HG02759 (cell line): ENCODE results near the gene INSM2.

Source experiments
- ATAC-seq: cut with Tn5 transposase; IDR thresholded peaks from one replicate; pipeline ENCODE4 v1.9.1; 2021; ENCODE audit warnings: mild to moderate bottlenecking, moderate library complexity; ENCODE audit not compliant: unreplicated experiment

The INSM2 gene, protein sequence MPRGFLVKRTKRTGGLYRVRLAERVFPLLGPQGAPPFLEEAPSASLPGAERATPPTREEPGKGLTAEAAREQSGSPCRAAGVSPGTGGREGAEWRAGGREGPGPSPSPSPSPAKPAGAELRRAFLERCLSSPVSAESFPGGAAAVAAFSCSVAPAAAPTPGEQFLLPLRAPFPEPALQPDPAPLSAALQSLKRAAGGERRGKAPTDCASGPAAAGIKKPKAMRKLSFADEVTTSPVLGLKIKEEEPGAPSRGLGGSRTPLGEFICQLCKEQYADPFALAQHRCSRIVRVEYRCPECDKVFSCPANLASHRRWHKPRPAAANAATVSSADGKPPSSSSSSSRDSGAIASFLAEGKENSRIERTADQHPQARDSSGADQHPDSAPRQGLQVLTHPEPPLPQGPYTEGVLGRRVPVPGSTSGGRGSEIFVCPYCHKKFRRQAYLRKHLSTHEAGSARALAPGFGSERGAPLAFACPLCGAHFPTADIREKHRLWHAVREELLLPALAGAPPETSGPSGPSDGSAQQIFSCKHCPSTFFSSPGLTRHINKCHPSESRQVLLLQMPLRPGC

DNA sequence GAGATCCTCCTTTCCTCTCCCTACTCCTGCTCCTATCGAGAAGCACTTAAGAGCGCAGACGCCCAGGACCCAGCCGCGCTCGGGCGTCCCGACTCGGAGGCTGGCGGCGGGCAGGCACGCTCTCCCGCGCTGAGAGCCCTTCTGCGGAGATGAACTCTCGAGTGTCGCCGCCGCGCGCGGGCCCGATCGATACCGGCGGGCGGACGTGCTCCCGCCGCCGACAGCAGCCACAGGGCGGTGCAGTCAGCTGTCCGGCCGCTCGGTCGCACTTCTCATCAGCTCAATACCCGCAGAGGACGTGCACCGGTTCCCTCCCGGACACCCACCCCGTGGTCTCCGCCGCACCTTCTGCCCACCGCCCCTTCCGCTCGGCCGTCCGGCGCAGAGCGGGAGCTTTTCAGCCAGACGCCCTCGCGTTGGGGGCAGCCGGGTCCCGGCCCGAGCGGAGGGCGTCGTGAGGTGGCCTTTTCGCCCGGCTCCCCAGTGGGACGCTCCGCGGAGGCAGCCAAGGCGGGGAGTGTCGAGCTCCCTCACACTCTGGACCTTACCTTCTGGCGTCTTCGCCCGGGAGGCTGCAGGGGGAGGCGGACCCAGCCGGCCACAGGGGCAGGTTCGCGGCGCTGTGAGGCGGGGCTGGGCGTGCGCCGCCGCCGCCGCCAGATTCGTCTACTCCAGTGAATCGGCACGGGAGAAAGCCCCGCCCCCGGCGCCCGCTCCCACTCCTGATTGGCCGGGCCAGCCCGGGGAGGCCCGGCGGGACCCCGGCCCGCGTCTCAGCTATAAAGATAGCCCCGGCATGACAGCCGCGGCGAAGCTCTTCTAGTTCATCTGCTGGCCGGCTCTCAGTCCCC lies at the start of gene INSM2:
Gene INSM2, plus strand, starts transcription at position 808 of the 851 bp plus-strand sequence. CDS start 89 bp downstream, outside the sequence.
- peak; percentile 85 for ATAC-seq

GRCh38 chr14:35492569-35493014 lies 41.4 kb upstream of the INSM2 start:
- ATAC-seq, result no peak

- no peak for ATAC-seq
Measured at GRCh38 chr14:35495278-35495677, 38.7 kb upstream of the INSM2 start.

GRCh38 chr14:35499180-35499579 lies 34.8 kb upstream of the INSM2 start:
- no peak for ATAC-seq

DNA sequence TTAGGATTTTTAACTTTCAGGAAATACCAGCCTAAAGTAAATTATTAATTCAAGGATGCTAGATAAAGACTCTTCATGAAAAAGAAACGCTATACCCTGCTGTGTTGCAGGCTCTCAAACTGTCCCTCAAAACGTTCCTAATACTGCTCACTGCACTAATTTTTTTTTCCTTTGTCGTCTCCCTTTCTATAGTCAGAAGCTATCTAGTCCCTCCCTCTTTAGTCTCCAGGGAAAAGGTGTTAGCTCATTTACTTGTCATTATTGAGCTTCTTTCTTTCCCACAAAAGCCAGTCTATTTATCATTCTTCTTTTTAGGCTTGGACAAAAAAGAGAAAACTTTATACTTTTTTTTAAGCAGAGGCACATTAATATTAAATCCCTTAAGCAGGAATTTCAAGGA lies 30.3 kb upstream of the INSM2 start:
- no peak for ATAC-seq

DNA sequence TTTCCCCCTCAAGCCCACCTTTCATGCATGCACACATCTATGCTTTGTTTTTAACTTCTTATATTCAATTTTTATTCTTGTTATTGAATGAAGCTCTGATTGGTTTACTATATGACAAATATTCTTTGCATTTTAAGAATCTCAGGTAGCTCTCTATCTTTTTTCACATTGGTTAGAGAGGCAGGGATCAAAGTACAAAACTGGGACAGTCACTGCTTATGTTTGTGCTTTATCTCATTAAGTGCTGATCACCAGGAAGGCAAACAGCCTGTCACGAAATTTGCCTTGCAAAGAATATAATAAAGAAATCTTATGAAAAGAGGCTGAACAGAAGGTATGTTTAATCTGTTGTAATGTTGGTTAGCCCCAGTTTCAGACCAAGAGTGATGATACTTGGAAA lies 29.7 kb upstream of the INSM2 start:
- ATAC-seq, result no peak

DNA sequence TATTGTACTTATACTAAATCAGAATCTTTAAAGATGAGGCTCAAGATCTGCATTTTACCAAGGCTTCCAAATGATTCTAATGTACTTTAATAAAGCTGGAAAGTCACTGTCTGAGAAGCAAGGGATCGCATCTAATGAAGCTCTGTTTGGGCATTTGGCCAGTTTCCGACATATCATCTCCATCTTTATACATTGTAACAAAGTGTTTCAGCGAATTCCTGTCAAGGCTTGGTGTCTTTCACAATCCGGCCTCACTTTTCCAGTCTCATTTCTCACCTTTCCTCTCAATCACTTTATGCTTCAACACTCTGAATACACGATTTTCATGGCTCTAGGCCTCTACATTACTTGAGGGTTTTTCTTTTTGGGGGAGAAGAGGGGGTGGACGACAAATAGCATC lies 27.5 kb upstream of the INSM2 start:
- ATAC-seq, result no peak

DNA sequence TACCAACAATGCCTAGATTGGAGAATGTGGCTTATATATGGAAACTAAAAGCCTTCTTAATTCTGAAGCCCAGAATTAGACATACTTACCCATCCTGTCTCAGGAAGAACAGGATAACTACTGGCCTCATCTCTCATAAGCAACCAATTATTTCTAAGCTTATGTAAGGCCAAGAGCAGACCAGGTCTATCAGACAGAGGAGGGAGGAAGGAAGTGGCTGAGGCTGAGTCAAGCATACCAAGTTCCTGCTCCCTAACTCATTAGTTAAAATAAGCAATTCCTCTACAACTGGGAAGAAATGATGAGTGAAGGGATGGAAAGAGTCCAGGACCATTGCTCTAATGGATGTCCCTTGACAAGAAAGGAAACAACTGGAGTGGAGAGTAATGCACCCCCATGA lies 27.0 kb upstream of the INSM2 start:
- no peak for ATAC-seq

- ATAC-seq, result no peak
Measured at GRCh38 chr14:35509846-35510245, 24.1 kb upstream of the INSM2 start.

- ATAC-seq, result no peak
Measured at GRCh38 chr14:35512765-35513164, 21.2 kb upstream of the INSM2 start.

- no peak for ATAC-seq
Measured at GRCh38 chr14:35515916-35516315, 18.0 kb upstream of the INSM2 start.

DNA sequence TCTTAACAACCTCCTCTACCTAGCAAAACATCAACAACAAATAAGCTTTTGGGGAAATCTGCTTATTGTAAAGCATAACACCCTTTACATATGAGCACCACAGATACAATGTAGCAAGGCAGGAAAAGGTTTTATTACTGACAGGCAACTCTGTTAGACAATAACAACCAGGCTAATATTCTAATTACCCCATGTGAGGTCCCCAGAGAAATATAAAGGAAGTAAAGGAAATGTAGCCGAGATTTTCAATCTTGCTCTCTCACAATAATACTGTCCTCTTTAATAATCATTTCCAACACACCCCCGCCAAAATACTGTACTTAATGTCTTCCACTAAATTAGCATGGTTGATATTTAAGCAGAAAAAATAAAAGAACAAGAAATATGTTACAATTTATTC lies 14.0 kb upstream of the INSM2 start:
- ATAC-seq, result no peak

DNA sequence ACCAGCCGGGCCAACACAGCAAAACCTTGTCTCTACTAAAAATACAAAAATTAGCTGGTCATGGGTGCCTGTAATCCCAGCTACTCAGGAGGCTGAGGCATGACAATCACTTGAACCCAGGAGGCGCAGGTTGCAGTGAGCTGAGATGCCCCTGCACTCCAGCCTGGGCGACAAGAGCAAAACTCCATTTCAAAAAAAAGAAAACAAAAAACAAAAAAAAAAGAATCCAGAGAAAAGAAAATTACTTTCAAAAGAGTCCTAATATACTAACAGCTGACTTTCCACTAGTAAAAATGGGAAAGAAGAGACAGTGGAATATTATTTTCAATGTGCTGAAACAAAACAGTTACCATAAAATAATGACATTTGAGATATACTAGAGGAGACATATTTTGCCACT lies 8.3 kb upstream of the INSM2 start:
- ATAC-seq, result no peak

DNA sequence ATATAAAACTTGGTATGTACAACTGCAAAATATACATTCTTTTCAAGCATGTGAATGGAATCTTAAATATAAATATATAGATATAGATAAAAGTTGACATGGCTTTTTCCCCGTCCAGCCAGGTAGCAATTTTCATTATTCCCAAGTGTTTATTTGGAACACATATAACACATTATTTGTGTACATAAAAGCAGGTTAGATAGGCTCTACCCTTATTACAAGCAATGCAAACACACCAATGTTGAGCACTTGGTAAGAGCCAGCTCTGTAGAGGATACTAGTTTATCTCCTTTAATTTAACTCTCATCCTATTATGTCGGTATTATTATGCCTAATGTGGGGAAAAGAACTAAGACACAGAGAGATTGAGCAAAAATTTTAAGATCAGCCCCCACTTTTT lies 7.0 kb upstream of the INSM2 start:
- no peak for ATAC-seq

GRCh38 chr14:35531960-35532747 lies 1.8 kb upstream of the INSM2 start:
- no peak for ATAC-seq

- ATAC-seq, result peak; percentile 8
Measured at GRCh38 chr14:35532783-35533356, 1.1 kb upstream of the INSM2 start.

GRCh38 chr14:35534208-35534872 lies 376 bp downstream of the INSM2 start:
- ATAC-seq, result peak; percentile 18

- ATAC-seq, result peak; percentile 55
Measured at GRCh38 chr14:35534873-35535482, 1.0 kb downstream of the INSM2 start.

DNA sequence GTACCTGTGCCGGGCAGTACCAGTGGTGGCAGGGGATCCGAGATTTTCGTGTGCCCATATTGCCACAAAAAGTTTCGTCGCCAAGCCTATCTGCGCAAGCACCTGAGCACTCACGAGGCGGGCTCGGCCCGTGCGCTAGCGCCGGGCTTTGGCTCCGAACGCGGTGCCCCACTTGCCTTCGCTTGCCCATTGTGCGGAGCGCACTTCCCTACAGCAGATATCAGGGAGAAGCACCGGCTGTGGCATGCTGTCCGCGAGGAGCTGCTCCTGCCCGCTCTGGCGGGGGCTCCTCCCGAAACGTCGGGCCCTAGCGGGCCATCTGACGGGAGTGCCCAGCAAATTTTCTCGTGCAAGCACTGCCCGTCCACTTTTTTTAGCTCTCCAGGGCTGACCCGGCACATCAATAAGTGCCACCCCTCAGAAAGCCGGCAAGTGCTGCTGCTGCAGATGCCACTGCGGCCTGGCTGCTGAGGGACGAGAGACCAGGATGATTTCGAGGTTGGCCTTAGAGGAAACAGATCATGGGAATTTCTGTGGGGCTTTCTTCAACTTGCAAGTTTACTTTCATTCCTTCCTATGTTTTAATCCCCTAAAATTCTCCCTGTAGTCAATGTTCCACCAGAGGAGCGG lies 1.6 kb downstream of the INSM2 start:
- no peak for ATAC-seq
